Gastroesophageal sphincter (tissue), 3 donors: ENCODE data around the gene EGR2.

Source experiments
- CTCF ChIP-seq, 4 experiments: fragments of 200-600 bp in 2 of 4; fragments of 450-650 bp in 2 of 4; sonication (generic) in 1 of 4; IDR thresholded peaks; one replicate each; pipeline ENCODE4 v1.5.1; 2017 to 2019; ENCODE audit warnings: antibody characterized with exemption in 4 of 4, mild to moderate bottlenecking in 2 of 4, moderate library complexity in 2 of 4
- POLR2A ChIP-seq, 2 donors: fragments of 450-650 bp; IDR thresholded peaks; one replicate each; pipeline ENCODE4 v1.6.1; 2017; ENCODE audit warnings: antibody characterized with exemption in 2 of 2, mild to moderate bottlenecking in 2 of 2, moderate library complexity in 1 of 2
- POLR2AphosphoS5 ChIP-seq: sonication (generic); formaldehyde crosslinking; IDR thresholded peaks from one replicate; pipeline ENCODE4 v1.6.1; 2017; ENCODE audit warnings: antibody characterized with exemption

GRCh38 chr10:62778125-62778524, 38.0 kb downstream of the EGR2 start:
- TF ChIP-seq CTCF (IDR thresholded peaks at IDR 0.05) (no peak), POLR2AphosphoS5 (no peak), POLR2A (IDR thresholded peaks at IDR 0.05) (no peak)
